K562 (cell line): Measurements from ENCODE around the gene LENG9. TPM values are rescaled to one million over a fixed set of nuclear protein-coding genes. Genes with fewer than 3 reads are reported as not detected.

Source experiments
- BACH1 ChIP-seq: fragments of 200-800 bp; sonication (Bioruptor generic); IDR thresholded peaks from 2 replicates; pipeline ENCODE4 v1.6.1; 2016; ENCODE audit warnings: missing genetic modification characterization, missing compliant biosample characterization
- POLR2AphosphoS5 ChIP-seq: IDR thresholded peaks from 2 replicates; pipeline ENCODE4 v1.6.1; 2011; ENCODE audit warnings: mild to moderate bottlenecking, low read depth, low read length, moderate library complexity; ENCODE audit not compliant: control insufficient read depth, insufficient read depth
- ZNF384 ChIP-seq: IDR thresholded peaks from 2 replicates; pipeline ENCODE4 v1.6.1; 2012; ENCODE audit warnings: low read depth, low read length, improper control_type of control experiment
- polyA plus RNA-seq, 8 experiments: library from polyadenylated mRNA; depleted of rRNA in 4 of 8; stranded (reverse) in 5 of 8; unstranded in 3 of 8; fragments of >200 nt; fragmentation: Nextera tagmentation in 2 of 8; fragmentation: Illumina TruSeq in 1 of 8; extraction: Ambion mirVana in 2 of 8; extraction: Trizol in 1 of 8; gene quantifications; 2 replicates each; pipeline versions ENCODE4 v1.2.1 to v1.2.3, GENCODE V29; 2011 to 2014; ENCODE audit warnings: inconsistent platforms in 1 of 8, missing spikeins in 1 of 8
- total RNA-seq, 7 experiments: library from RNA; depleted of rRNA in 6 of 7; stranded (reverse); fragments of >200 nt in 6 of 7; fragmentation: Illumina TruSeq in 2 of 7; extraction: Trizol in 2 of 7; gene quantifications; 2 replicates each; pipeline versions ENCODE4 v1.2.1 to v1.2.3, GENCODE V29; 2011 to 2021; ENCODE audit warnings: low replicate concordance in 1 of 7
- TF ChIP-seq, protein P1 (sequence below): fragments of 450-650 bp; IDR thresholded peaks from 2 replicates; pipeline ENCODE4 v1.6.1; 2017; ENCODE audit warnings: antibody characterized with exemption, mild to moderate bottlenecking
- TF ChIP-seq, protein P2 (sequence below), 2 experiments: IDR thresholded peaks; 2 replicates each; pipeline ENCODE4 v1.6.1; 2011; ENCODE audit warnings: borderline replicate concordance in 1 of 2, control low read depth in 1 of 2, low read depth in 1 of 2, low read length in 1 of 2, mild to moderate bottlenecking in 1 of 2, mixed read lengths in 1 of 2, moderate library complexity in 1 of 2; ENCODE audit not compliant: insufficient read depth in 1 of 2, insufficient read length in 1 of 2, poor library complexity in 1 of 2, severe bottlenecking in 1 of 2; ENCODE audit errors: extremely low read depth in 1 of 2
- TF ChIP-seq, protein P3 (sequence below), 2 experiments: fragments of 150-350 bp in 1 of 2; IDR thresholded peaks; 2 replicates each; pipeline ENCODE4 v1.6.1; 2012 to 2016; ENCODE audit warnings: low read depth in 2 of 2, low read length in 2 of 2, mild to moderate bottlenecking in 1 of 2, moderate library complexity in 1 of 2

LENG9 gene
- total and polyA plus RNA-seq, 9 of the 15 experiments (the other 6 are each of a cell fraction or from before 2014, with no cell fraction given), result 0.06 to 0.64 (median 0.33) TPM; not detected in 1

DNA sequence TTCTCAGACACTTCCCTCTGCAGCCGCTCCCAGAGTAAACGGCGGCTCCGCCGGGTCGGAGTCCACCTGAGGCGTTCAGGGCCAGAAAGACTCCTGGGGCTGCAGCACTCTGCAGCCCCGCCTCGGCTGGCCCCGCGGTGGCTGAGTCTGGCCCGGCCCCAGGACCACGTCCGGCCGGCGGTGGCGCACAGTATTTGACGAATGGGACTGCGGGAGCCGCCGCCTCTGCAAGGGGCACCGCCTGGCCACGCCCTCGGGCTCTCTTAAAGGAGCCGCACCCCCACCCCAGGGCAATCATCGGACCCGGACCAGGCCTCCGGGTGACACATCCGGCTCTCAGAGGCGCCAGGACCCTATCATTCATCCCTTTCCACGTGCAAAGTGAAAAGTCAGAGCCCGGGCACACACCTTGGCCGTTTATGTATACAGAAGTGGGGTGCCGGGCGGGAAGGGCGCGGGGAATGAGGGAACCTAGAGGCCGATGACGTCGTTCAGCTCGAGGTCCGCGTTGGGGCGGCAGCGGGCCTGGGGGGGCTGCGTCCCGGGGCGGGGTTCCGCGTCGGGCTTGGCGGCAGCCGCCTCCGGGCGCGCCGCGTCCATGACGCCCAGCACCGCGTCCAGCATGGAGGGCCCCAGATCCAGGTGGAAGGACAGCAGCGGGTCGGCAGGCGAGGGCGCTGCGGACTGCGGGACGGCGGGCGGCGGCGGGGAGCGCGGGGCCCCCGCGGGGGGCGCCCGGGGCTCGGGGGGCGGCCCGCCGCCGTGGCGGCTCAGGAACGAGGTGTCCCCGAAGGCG, 1.2 kb upstream of the LENG9 start (continued):
- TF ChIP-seq, protein P1, sequence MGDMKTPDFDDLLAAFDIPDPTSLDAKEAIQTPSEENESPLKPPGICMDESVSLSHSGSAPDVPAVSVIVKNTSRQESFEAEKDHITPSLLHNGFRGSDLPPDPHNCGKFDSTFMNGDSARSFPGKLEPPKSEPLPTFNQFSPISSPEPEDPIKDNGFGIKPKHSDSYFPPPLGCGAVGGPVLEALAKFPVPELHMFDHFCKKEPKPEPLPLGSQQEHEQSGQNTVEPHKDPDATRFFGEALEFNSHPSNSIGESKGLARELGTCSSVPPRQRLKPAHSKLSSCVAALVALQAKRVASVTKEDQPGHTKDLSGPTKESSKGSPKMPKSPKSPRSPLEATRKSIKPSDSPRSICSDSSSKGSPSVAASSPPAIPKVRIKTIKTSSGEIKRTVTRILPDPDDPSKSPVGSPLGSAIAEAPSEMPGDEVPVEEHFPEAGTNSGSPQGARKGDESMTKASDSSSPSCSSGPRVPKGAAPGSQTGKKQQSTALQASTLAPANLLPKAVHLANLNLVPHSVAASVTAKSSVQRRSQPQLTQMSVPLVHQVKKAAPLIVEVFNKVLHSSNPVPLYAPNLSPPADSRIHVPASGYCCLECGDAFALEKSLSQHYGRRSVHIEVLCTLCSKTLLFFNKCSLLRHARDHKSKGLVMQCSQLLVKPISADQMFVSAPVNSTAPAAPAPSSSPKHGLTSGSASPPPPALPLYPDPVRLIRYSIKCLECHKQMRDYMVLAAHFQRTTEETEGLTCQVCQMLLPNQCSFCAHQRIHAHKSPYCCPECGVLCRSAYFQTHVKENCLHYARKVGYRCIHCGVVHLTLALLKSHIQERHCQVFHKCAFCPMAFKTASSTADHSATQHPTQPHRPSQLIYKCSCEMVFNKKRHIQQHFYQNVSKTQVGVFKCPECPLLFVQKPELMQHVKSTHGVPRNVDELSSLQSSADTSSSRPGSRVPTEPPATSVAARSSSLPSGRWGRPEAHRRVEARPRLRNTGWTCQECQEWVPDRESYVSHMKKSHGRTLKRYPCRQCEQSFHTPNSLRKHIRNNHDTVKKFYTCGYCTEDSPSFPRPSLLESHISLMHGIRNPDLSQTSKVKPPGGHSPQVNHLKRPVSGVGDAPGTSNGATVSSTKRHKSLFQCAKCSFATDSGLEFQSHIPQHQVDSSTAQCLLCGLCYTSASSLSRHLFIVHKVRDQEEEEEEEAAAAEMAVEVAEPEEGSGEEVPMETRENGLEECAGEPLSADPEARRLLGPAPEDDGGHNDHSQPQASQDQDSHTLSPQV, result 0 out of 2 replicates have a peak, but pooled peaks have one; percentile 42
- TF ChIP-seq, protein P2, sequence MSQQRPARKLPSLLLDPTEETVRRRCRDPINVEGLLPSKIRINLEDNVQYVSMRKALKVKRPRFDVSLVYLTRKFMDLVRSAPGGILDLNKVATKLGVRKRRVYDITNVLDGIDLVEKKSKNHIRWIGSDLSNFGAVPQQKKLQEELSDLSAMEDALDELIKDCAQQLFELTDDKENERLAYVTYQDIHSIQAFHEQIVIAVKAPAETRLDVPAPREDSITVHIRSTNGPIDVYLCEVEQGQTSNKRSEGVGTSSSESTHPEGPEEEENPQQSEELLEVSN (IDR thresholded peaks at IDR 0.05; ENCODE audit: borderline replicate concordance in 1 of 2, extremely low read depth in 1 of 2, insufficient read depth in 1 of 2, insufficient read length in 1 of 2, low read depth in 1 of 2, low read length in 1 of 2, poor library complexity in 1 of 2, severe bottlenecking in 1 of 2), result peak; percentile 49 to 93
- TF ChIP-seq POLR2AphosphoS5, result peak; percentile 49; the same call in 1 of the 2 replicates
- TF ChIP-seq, protein P3, sequence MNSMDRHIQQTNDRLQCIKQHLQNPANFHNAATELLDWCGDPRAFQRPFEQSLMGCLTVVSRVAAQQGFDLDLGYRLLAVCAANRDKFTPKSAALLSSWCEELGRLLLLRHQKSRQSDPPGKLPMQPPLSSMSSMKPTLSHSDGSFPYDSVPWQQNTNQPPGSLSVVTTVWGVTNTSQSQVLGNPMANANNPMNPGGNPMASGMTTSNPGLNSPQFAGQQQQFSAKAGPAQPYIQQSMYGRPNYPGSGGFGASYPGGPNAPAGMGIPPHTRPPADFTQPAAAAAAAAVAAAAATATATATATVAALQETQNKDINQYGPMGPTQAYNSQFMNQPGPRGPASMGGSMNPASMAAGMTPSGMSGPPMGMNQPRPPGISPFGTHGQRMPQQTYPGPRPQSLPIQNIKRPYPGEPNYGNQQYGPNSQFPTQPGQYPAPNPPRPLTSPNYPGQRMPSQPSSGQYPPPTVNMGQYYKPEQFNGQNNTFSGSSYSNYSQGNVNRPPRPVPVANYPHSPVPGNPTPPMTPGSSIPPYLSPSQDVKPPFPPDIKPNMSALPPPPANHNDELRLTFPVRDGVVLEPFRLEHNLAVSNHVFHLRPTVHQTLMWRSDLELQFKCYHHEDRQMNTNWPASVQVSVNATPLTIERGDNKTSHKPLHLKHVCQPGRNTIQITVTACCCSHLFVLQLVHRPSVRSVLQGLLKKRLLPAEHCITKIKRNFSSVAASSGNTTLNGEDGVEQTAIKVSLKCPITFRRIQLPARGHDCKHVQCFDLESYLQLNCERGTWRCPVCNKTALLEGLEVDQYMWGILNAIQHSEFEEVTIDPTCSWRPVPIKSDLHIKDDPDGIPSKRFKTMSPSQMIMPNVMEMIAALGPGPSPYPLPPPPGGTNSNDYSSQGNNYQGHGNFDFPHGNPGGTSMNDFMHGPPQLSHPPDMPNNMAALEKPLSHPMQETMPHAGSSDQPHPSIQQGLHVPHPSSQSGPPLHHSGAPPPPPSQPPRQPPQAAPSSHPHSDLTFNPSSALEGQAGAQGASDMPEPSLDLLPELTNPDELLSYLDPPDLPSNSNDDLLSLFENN (IDR thresholded peaks at IDR 0.05; ENCODE audit: low read depth in 2 of 2, low read length in 2 of 2), result 0 out of 4 replicates have a peak, but pooled peaks of 1 of the 2 experiments have one; percentile 17
- no peak for TF ChIP-seq BACH1 (tag)
- 0 out of 2 replicates have a peak, but pooled peaks have one; percentile 9 for TF ChIP-seq ZNF384
